Neuronal stem cell (in vitro differentiated cells): ENCODE data around the gene SRGAP3.

Experiments used
- DNase-seq: peaks from one replicate; pipeline ENCODE4 v3.0.0-alpha.2; 2013; ENCODE audit warnings: low spot score
- H2AFZ ChIP-seq: one replicate; pipeline ENCODE4 v1.6.1; 2013; ENCODE audit warnings: mild to moderate bottlenecking, low read length, inconsistent platforms
- H2AK5ac ChIP-seq: 2 replicates; pipeline ENCODE4 v1.6.1; 2013; ENCODE audit warnings: low read depth, mild to moderate bottlenecking, inconsistent platforms, low read length, moderate library complexity, mixed read lengths
- H2BK120ac ChIP-seq: 2 replicates; pipeline ENCODE4 v1.6.1; 2013; ENCODE audit warnings: low read depth, mild to moderate bottlenecking, inconsistent platforms, low read length, moderate library complexity, mixed read lengths
- H2BK12ac ChIP-seq: one replicate; pipeline ENCODE4 v1.6.1; 2013; ENCODE audit warnings: low read length, inconsistent platforms
- H2BK15ac ChIP-seq: 2 replicates; pipeline ENCODE4 v1.6.1; 2013; ENCODE audit warnings: mild to moderate bottlenecking, low read length, inconsistent platforms, mixed read lengths
- H2BK5ac ChIP-seq: one replicate; pipeline ENCODE4 v1.6.1; 2013; ENCODE audit warnings: inconsistent platforms, mild to moderate bottlenecking, low read length, moderate library complexity
- H3K14ac ChIP-seq: one replicate; pipeline ENCODE4 v1.6.1; 2013; ENCODE audit warnings: low read length, inconsistent platforms
- H3K18ac ChIP-seq: 2 replicates; pipeline ENCODE4 v1.6.1; 2013; ENCODE audit warnings: low read length, inconsistent platforms
- H3K23ac ChIP-seq: 2 replicates; pipeline ENCODE4 v1.6.1; 2013; ENCODE audit warnings: low read depth, mild to moderate bottlenecking, mixed read lengths, low read length, inconsistent platforms; ENCODE audit not compliant: poor library complexity
- H3K27ac ChIP-seq: replicated peaks from 3 replicates; pipeline ENCODE4 v1.5.1; 2013; ENCODE audit warnings: low read length, inconsistent platforms
- H3K27me3 ChIP-seq, 3 experiments: 2 replicates each; pipeline ENCODE4 v1.6.1; 2013; ENCODE audit warnings: low read length in 3 of 3, mild to moderate bottlenecking in 2 of 3, inconsistent platforms in 1 of 3, low read depth in 1 of 3, mixed read lengths in 1 of 3, moderate library complexity in 1 of 3; ENCODE audit not compliant: control insufficient read depth in 3 of 3, insufficient read depth in 3 of 3
- H3K36me3 ChIP-seq, 2 donors: replicated peaks in 1 of 2; 2 replicates each; pipeline ENCODE4 v1.6.1; 2013; ENCODE audit warnings: low read length in 2 of 2; ENCODE audit not compliant: control insufficient read depth in 2 of 2, insufficient read depth in 2 of 2
- H3K4ac ChIP-seq: 2 replicates; pipeline ENCODE4 v1.6.1; 2013; ENCODE audit warnings: inconsistent platforms, mild to moderate bottlenecking, low read length, moderate library complexity
- H3K4me1 ChIP-seq, 2 donors: 1 replicate in 1 of 2; 2 replicates in 1 of 2; pipeline ENCODE4 v1.6.1; 2013; ENCODE audit warnings: low read length in 2 of 2, low read depth in 1 of 2; ENCODE audit not compliant: control insufficient read depth in 2 of 2, insufficient read depth in 1 of 2
- H3K4me2 ChIP-seq: one replicate; pipeline ENCODE4 v1.6.1; 2013; ENCODE audit warnings: mild to moderate bottlenecking, low read length, inconsistent platforms; ENCODE audit not compliant: insufficient read depth, poor library complexity, severe bottlenecking
- H3K4me3 ChIP-seq, 2 donors: 2 replicates each; pipeline ENCODE4 v1.5.1; 2013; ENCODE audit warnings: low read length in 2 of 2, mild to moderate bottlenecking in 2 of 2, inconsistent platforms in 1 of 2, moderate library complexity in 1 of 2
- H3K79me1 ChIP-seq: one replicate; pipeline ENCODE4 v1.6.1; 2013; ENCODE audit warnings: low read depth, mild to moderate bottlenecking, inconsistent platforms, low read length, moderate library complexity
- H3K9ac ChIP-seq: one replicate; pipeline ENCODE4 v1.6.1; 2013; ENCODE audit warnings: mild to moderate bottlenecking, low read depth, low read length, inconsistent platforms; ENCODE audit not compliant: poor library complexity
- H3K9me3 ChIP-seq, 2 donors: replicated peaks in 1 of 2; 2 replicates each; pipeline versions ENCODE3 to v1.6.1; 2013; ENCODE audit warnings: low read length in 2 of 2, mild to moderate bottlenecking in 2 of 2, inconsistent platforms in 1 of 2, low read depth in 1 of 2, mixed read lengths in 1 of 2, moderate library complexity in 1 of 2; ENCODE audit not compliant: control insufficient read depth in 2 of 2, insufficient read depth in 1 of 2
- H4K8ac ChIP-seq: one replicate; pipeline ENCODE4 v1.6.1; 2013; ENCODE audit warnings: low read depth, mild to moderate bottlenecking, inconsistent platforms, low read length, moderate library complexity
- H4K91ac ChIP-seq: one replicate; pipeline ENCODE4 v1.6.1; 2013; ENCODE audit warnings: low read length, low read depth, mild to moderate bottlenecking, inconsistent platforms; ENCODE audit not compliant: poor library complexity
- WGBS, 2 donors: extraction: QIAGEN DNeasy Blood & Tissue Kit; methylation state at CpG; one replicate each; pipeline ENCODE4 v1.1.7; 2013; ENCODE audit warnings: missing lambda C conversion rate in 2 of 2, mixed read lengths in 1 of 2; ENCODE audit not compliant: insufficient read length in 2 of 2, insufficient replicate concordance in 1 of 2; ENCODE audit errors: extremely low coverage in 2 of 2; 5-methylcytosine and 5-hydroxymethylcytosine counted together

Gene SRGAP3

GRCh38 chr3:9270704-9271103, 21.3 kb upstream of the SRGAP3 start:
- no peak overlapping the region for H2BK120ac ChIP-seq
- no peak overlapping the region for H3K27ac ChIP-seq
- no peak overlapping the region for H2AFZ ChIP-seq
- H3K36me3 ChIP-seq, result no peaks in the 10 kb centered on the region
- H2BK5ac ChIP-seq, result no peak overlapping the region
- no peak overlapping the region for H3K18ac ChIP-seq
- no peak overlapping the region for H3K4ac ChIP-seq
- no peaks in the 10 kb centered on the region for H3K79me1 ChIP-seq
- no peaks in the 10 kb centered on the region for H3K9me3 ChIP-seq
- DNase-seq, result no peak
- no peak overlapping the region for H2BK15ac ChIP-seq
- no peak overlapping the region for H3K23ac ChIP-seq
- H3K14ac ChIP-seq, result no peak overlapping the region
- H3K4me2 ChIP-seq, result no peak overlapping the region
- H3K4me1 ChIP-seq, result no peaks in the 10 kb centered on the region
- no CpG with 5 or more reads among the region's 4 CpGs for WGBS, 2 donors
- H4K8ac ChIP-seq, result no peak overlapping the region
- H3K4me3 ChIP-seq, result no peak overlapping the region
- H4K91ac ChIP-seq, result no peak overlapping the region
- no peak overlapping the region for H3K9ac ChIP-seq
- no peaks in the 10 kb centered on the region for H3K27me3 ChIP-seq
- no peak overlapping the region for H2BK12ac ChIP-seq
- H2AK5ac ChIP-seq, result no peak overlapping the region

DNA sequence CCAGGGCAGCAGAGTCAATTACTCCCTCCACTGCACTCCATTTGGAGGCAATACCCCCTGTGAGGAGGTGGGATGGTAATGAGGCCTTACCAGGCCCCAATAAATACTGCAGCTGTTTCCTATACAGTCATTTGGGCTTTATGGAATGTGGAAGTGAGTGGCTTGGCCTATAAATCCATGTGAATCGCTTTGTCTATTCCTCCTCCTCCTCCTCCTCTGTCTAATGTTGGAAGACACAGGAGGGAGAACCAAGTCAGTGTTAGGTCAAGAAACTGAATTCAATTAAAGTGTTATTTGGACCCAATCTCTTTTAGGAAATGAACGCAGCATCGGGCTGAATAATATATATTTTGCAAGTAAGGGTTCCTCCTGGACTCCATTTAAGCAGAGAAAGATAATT, 17.3 kb upstream of the SRGAP3 start:
- no peak overlapping the region for H2BK5ac ChIP-seq
- WGBS, 2 donors, result no CpG with 5 or more reads among the region's 3 CpGs
- no peak overlapping the region for H3K9ac ChIP-seq

DNA sequence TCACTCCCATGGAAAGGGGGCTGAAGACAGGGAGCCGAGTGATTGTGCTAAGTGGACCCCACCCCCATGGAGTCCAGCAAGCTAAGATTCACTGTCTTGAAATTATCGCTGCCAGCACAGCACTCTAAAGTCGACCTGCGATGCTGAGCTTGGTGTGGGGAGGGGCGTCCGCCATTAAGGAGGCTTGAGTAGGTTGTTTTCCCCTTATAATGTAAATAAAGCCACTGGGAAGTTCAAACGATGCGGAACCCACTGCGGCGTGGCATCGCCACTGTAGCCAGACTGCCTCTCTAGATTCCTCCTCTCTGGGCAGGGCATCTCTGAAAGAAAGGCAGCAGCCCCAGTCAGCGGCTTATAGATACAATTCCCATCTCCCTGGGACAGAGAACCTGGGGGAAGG, 10.9 kb upstream of the SRGAP3 start:
- no peak overlapping the region for H2AFZ ChIP-seq
- H4K91ac ChIP-seq, result no peak overlapping the region
- H3K79me1 ChIP-seq, result no peaks in the 10 kb centered on the region
- H3K9me3 ChIP-seq, result peaks cover 2 to 3% of the 10 kb centered on the region in 2 donors
- H3K4me3 ChIP-seq, result no peak overlapping the region
- H3K27me3 ChIP-seq, result no peaks in the 10 kb centered on the region
- H3K36me3 ChIP-seq, result no peaks in the 10 kb centered on the region
- H2BK120ac ChIP-seq, result no peak overlapping the region
- H3K18ac ChIP-seq, result no peak overlapping the region
- DNase-seq, result no peak
- no peak overlapping the region for H3K9ac ChIP-seq
- no peak overlapping the region for H3K4me2 ChIP-seq
- no peak overlapping the region for H3K4ac ChIP-seq
- no peak overlapping the region for H4K8ac ChIP-seq
- no peaks in the 10 kb centered on the region for H3K4me1 ChIP-seq
- no peak overlapping the region for H2BK5ac ChIP-seq
- no peak overlapping the region for H3K14ac ChIP-seq
- no peak overlapping the region for H2AK5ac ChIP-seq
- no peak overlapping the region for H3K23ac ChIP-seq
- no peak overlapping the region for H2BK12ac ChIP-seq
- no CpG with 5 or more reads among the region's 12 CpGs for WGBS, 2 donors
- no peak overlapping the region for H3K27ac ChIP-seq
- H2BK15ac ChIP-seq, result no peak overlapping the region

More for the DNA sequence above, 17.3 kb upstream of the SRGAP3 start:
- no peaks in the 10 kb centered on the region for H3K4me1 ChIP-seq
- H2AK5ac ChIP-seq, result no peak overlapping the region
- no peaks in the 10 kb centered on the region for H3K27me3 ChIP-seq
- H3K23ac ChIP-seq, result no peak overlapping the region
- H3K27ac ChIP-seq, result no peak overlapping the region
- H2BK12ac ChIP-seq, result no peak overlapping the region
- no peak overlapping the region for H3K4me3 ChIP-seq
- H3K14ac ChIP-seq, result no peak overlapping the region
- no peak overlapping the region for H2BK15ac ChIP-seq
- H4K8ac ChIP-seq, result no peak overlapping the region
- H4K91ac ChIP-seq, result no peak overlapping the region
- H3K36me3 ChIP-seq, result no peaks in the 10 kb centered on the region
- no peak overlapping the region for H3K4ac ChIP-seq
- no peak for DNase-seq
- H2BK120ac ChIP-seq, result no peak overlapping the region
- no peaks in the 10 kb centered on the region for H3K79me1 ChIP-seq
- H3K4me2 ChIP-seq, result no peak overlapping the region
- H3K9me3 ChIP-seq, result no peaks in the 10 kb centered on the region
- no peak overlapping the region for H3K18ac ChIP-seq
- no peak overlapping the region for H2AFZ ChIP-seq

DNA sequence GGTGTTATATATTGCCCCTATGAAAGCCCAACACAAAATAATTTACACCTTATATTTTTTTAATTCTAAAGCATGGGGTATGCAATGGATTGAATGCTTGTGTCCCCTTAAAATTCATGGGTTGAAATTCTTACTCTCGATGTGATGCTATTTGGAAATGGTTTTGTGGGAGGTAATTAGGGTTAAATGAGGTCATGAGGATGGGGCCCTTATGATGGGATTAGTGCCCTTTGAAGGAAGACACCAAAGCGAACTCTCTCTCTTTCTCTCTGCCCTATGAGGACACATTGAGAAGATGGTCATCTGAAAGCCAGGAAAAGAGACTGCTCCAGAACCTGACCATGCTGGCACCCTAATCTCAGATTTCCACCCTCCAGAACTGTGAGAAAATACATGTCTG, 7.6 kb upstream of the SRGAP3 start:
- Histone ChIP-seq H3K9me3 (peaks cover 2 to 3% of the 10 kb centered on the region in 2 donors), H3K79me1 (no peaks in the 10 kb centered on the region), H3K4ac (no peak overlapping the region), H4K91ac (no peak overlapping the region), H3K23ac (no peak overlapping the region), H3K36me3 (no peaks in the 10 kb centered on the region), H3K14ac (no peak overlapping the region), H3K4me3 (no peak overlapping the region), H2BK15ac (no peak overlapping the region), H3K18ac (no peak overlapping the region), H2BK12ac (no peak overlapping the region), H4K8ac (no peak overlapping the region), H2BK5ac (no peak overlapping the region), H3K27ac (no peak overlapping the region), H3K4me2 (no peak overlapping the region), H3K27me3 (no peaks in the 10 kb centered on the region), H2AFZ (no peak overlapping the region), H3K4me1 (no peaks in the 10 kb centered on the region), H3K9ac (no peak overlapping the region), H2BK120ac (no peak overlapping the region), H2AK5ac (no peak overlapping the region)
- WGBS, 2 donors, result no CpG with 5 or more reads among the region's 2 CpGs
- DNase-seq, result no peak
